Transverse colon (tissue), 4 donors: Measurements from ENCODE around the gene GPRIN3.

ENCODE experiments used
- CTCF ChIP-seq, 5 experiments: fragments of 200-600 bp in 3 of 5; fragments of 450-650 bp in 2 of 5; sonication (generic) in 3 of 5; IDR thresholded peaks; 1 replicate in 2 of 5; 2 replicates in 3 of 5; pipeline ENCODE4 v1.5.1; 2016 to 2017; ENCODE audit warnings: antibody characterized with exemption in 5 of 5, inconsistent platforms in 3 of 5, mild to moderate bottlenecking in 2 of 5, moderate library complexity in 1 of 5
- EP300 ChIP-seq: sonication (generic); formaldehyde crosslinking; IDR thresholded peaks from one replicate; pipeline ENCODE4 v1.6.1; 2017; ENCODE audit warnings: antibody characterized with exemption, low read depth
- POLR2A ChIP-seq: fragments of 450-650 bp; IDR thresholded peaks from one replicate; pipeline ENCODE4 v1.6.1; 2016; ENCODE audit warnings: antibody characterized with exemption, mild to moderate bottlenecking, moderate library complexity
- POLR2AphosphoS5 ChIP-seq, 3 donors: sonication (generic); formaldehyde crosslinking; IDR thresholded peaks; one replicate each; pipeline ENCODE4 v1.6.1; 2016; ENCODE audit warnings: antibody characterized with exemption in 3 of 3

GRCh38 chr4:89357340-89357739, 49.7 kb upstream of the GPRIN3 start:
- no peak for TF ChIP-seq CTCF (IDR thresholded peaks at IDR 0.05)
- no peak for TF ChIP-seq POLR2A
- no peak for TF ChIP-seq POLR2AphosphoS5 (IDR thresholded peaks at IDR 0.05)
- TF ChIP-seq EP300, result no peak
